A549 treated with GW870086 at 1 μM for 4 hours (cell line): ENCODE measurements around the gene GPR15LG. TPM values are rescaled to one million over a fixed set of nuclear protein-coding genes. Genes with fewer than 3 reads are reported as not detected.

Experiments
- total RNA-seq: library from RNA; stranded (reverse); fragments of 200-300 nt; extraction: Qiagen RNA extraction; gene quantifications from 5 replicates; pipeline ENCODE4 v1.2.3, GENCODE V29; 2022; ENCODE audit warnings: low read depth

The GPR15LG gene
- total RNA-seq = not detected in 5 replicates

GRCh38 chr10:84173501-84173929 is at the start of gene GPR15LG:
Gene GPR15LG (plus strand): TSS chr10:84173801. CDS start chr10:84173852, 51 bp downstream.

GRCh38 chr10:84139126-84140035 is 34.2 kb upstream of the GPR15LG start, which contains the start of gene GHITM:
Gene GHITM (plus strand): TSS chr10:84139509. CDS start chr10:84141501, 1,992 bp downstream.

GRCh38 chr10:84194424-84195043 is 20.9 kb downstream of the GPR15LG start, which contains the start of gene CDHR1:
Gene CDHR1 (plus strand): TSS chr10:84194537. CDS start chr10:84194761, 224 bp downstream.

GRCh38 chr10:84225427-84226173 is 52.0 kb downstream of the GPR15LG start, which contains the start of gene LRIT2:
Gene LRIT2 (minus strand): TSS chr10:84225544. CDS start chr10:84225520, 24 bp downstream.

Other genes with a start within 250 kb of the GPR15LG start
- gene GHITM, start 34.3 kb upstream of the GPR15LG start, total RNA-seq = 201 to 214 TPM (median 204 TPM) in 5 replicates
- gene CDHR1, start 20.7 kb downstream of the GPR15LG start, total RNA-seq = 0.06 to 0.26 TPM (median 0.15 TPM) in 5 replicates
- gene LRIT2, start 51.7 kb downstream of the GPR15LG start, total RNA-seq = not detected in 5 replicates
- not detected in 5 replicates for gene LRIT1, start 67.7 kb downstream of the GPR15LG start, total RNA-seq
- not detected in 5 replicates for gene RGR, start 71.3 kb downstream of the GPR15LG start, total RNA-seq
- gene CCSER2, start 154.8 kb downstream of the GPR15LG start, total RNA-seq = 9.9 to 12.6 TPM (median 11.5 TPM) in 5 replicates